Hepatocyte (in vitro differentiated cells): ENCODE results near the gene NPAS3.

ENCODE experiments used
- EZH2 ChIP-seq: fragments of 200-600 bp; sonication (generic); IDR thresholded peaks from 2 replicates; pipeline ENCODE4 v1.6.1; 2016; ENCODE audit warnings: antibody characterized with exemption, mild to moderate bottlenecking, borderline replicate concordance
- EZH2phosphoT487 ChIP-seq: fragments of 200-600 bp; sonication (generic); IDR thresholded peaks from one replicate; pipeline ENCODE4 v1.6.1; 2018; ENCODE audit warnings: antibody characterized with exemption, mild to moderate bottlenecking, low read depth, moderate library complexity; ENCODE audit not compliant: unreplicated experiment, severe bottlenecking
- TF ChIP-seq, protein P1 (sequence below): fragments of 200-600 bp; sonication (generic); IDR thresholded peaks from 2 replicates; pipeline ENCODE4 v1.5.1; 2016; ENCODE audit warnings: antibody characterized with exemption, mild to moderate bottlenecking; ENCODE audit not compliant: poor library complexity

DNA sequence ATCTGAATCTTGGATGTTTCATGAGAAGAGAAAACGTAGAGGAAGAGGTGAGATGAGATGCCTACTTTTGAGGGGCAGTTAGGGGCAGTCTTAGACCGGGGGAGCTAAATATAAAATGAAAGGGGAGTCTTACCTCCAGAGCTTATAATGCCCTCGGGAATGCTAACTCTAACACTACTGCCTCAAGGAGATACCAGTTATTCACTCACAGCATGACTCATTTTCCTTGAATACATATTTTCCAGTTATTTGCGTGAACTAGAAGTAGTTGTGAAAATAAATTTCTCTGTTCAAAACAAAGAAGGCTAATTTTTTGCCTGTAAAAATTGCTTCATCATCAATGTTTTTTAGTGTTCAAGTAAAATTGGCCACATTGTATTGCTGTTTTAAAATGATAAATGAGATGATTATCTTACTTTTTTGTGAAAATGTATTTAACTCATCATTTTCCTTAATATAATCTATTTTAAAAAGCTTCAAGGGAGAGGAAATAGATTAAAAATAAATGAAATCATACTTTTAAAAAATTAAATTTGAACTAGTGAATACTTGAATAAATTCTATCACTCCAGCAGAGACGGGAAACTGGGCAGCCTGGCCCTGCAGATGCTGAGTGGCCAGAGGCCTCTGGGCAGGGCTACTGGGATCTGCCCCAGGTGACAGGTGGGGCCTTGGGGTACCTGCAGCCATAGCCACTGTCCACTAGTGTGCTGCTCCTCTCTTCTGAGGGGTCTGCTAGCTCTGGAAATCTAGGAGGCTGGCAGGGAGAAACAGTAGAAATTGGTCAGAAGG, 672.9 kb downstream of the NPAS3 start:
- TF ChIP-seq, protein P1, sequence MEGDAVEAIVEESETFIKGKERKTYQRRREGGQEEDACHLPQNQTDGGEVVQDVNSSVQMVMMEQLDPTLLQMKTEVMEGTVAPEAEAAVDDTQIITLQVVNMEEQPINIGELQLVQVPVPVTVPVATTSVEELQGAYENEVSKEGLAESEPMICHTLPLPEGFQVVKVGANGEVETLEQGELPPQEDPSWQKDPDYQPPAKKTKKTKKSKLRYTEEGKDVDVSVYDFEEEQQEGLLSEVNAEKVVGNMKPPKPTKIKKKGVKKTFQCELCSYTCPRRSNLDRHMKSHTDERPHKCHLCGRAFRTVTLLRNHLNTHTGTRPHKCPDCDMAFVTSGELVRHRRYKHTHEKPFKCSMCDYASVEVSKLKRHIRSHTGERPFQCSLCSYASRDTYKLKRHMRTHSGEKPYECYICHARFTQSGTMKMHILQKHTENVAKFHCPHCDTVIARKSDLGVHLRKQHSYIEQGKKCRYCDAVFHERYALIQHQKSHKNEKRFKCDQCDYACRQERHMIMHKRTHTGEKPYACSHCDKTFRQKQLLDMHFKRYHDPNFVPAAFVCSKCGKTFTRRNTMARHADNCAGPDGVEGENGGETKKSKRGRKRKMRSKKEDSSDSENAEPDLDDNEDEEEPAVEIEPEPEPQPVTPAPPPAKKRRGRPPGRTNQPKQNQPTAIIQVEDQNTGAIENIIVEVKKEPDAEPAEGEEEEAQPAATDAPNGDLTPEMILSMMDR: no peak
- TF ChIP-seq EZH2phosphoT487: no peak
- TF ChIP-seq EZH2: no peak
